GM21515 (cell line): ENCODE results near the gene IL27RA.
"Not testable (repeated sequence)": the region's sequence is repeated elsewhere in the genome, so short reads cannot be mapped to it uniquely, and the experiment has no call there.

Source experiments
- ATAC-seq: cut with Tn5 transposase; IDR thresholded peaks from one replicate; pipeline ENCODE4 v1.9.1; 2021; ENCODE audit not compliant: unreplicated experiment

The IL27RA gene

DNA sequence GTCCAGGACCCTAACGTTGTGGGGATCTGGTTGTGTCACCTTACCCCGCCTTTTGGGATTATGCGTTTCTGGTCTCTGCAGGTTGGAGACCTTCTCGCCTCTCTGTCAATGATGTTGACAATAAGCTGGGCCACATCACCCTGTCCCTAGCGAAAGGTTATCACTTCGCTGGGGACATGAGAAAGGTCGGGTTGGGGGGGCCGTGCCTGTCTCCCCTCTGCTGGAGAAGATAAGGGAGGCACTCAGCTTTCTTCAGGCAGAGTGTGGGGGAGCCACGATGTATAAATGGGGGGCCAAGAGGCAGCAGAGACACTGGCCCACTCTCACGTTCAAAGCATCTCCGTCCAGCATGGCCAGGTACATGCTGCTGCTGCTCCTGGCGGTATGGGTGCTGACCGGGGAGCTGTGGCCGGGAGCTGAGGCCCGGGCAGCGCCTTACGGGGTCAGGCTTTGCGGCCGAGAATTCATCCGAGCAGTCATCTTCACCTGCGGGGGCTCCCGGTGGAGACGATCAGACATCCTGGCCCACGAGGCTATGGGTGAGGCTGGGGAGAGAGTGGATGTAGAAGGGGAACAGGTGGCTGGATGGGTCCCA lies 3.6 kb upstream of the IL27RA start, which contains the start of gene RLN3:
Gene RLN3 (plus strand): TSS at position 293 of the 595 bp plus-strand sequence. CDS start 57 bp downstream, at position 350.
- ATAC-seq, result no peak

GRCh38 chr19:14028901-14029300 lies 2.7 kb upstream of the IL27RA start:
- ATAC-seq, result no peak

GRCh38 chr19:14030997-14031718 lies 404 bp upstream of the IL27RA start:
- ATAC-seq, result no peak

DNA sequence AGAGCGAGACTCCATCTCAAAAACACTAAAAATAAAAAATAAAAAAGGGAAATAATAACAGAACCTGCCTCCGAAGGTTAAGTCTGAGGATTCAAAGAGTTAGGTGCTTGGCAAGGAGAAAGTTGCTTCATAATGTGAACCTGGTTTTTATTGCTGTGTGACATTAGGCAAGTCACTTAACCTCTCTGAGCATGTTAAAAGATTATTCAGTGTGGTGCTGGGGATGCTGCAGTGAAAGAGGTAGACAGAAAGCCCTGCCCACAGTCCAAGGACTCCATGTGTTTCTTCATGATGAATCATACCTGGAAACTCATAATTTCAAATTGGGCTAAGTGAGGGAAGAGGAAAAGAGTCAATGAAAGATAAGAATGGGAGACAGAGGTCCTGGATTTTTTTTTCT lies 2.4 kb downstream of the IL27RA start:
- ATAC-seq, result no peak

- ATAC-seq, result not testable (repeated sequence)
Measured at GRCh38 chr19:14035159-14035558, 3.6 kb downstream of the IL27RA start.

DNA sequence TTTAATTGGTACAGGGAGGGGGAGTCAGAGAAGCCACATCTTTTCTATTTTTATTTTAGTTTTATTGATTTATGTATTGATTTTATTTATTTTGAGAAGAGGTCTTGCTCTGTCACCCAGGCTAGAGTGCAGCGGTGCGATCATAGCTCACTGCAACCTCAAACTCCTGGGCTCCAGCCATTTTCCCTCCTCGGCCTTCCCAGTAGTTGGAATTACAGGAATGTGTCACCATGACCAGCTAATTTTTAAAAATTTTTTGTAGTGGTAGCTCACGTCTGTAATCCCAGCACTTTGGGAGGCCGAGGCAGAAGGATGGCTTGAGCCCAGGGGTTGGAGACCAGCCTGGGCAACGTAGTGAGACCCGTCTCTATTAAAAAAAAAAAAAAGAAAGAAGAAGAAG lies 4.1 kb downstream of the IL27RA start:
- no peak for ATAC-seq

DNA sequence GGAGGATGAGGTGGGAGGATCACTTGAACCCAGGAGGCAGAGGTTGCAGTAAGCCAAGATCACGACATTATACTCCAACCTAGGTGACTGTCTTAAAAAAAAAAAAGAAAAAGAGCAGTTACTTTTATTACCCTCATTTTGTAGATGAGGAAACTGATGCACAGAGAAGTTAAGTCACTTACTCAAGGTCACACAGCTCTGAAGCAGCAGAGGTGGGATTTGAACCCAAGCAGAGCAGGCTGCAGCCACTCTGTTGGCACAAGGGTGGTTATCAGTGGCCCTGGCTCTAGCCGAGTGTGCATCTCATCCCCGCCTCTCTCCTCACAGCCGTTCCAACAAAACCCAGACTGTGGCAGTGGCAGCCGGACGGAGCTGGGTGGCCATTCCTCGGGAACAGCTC lies 7.6 kb downstream of the IL27RA start:
- ATAC-seq, result no peak

GRCh38 chr19:14042659-14043608 lies 11.4 kb downstream of the IL27RA start:
- not testable (repeated sequence) for ATAC-seq

GRCh38 chr19:14047866-14048265 lies 16.3 kb downstream of the IL27RA start:
- not testable (repeated sequence) for ATAC-seq

DNA sequence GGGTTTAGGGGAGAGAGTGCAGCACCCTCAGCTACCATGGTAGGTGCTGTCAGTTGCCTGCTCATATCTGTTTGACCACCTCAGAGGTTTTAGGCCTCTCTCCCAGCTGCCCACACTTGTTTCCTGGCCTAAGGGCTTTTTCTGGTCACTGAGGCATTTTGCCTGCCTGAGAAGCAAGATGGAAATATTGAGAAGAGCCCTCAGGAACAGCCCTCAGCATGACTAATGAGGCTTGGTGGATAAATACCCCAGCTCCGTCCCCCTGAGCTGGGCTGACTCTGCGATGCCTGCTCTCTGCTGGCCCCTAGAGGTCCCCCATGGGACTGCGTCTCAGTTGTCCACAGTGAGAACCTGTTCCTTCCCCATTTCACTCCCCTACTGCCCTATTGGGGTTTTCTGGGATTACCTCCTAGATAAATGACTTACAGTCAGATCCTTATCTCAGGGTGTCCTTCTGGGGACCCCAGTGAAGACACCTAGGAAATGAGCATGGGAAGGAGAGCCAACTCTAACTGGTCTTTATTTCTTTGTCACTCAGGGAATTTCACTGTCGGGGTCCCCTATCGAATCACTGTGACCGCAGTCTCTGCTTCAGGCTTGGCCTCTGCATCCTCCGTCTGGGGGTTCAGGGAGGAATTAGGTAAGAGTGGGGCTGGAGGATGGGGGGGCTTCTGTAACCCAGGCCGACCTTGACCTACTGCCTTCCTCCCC lies 17.0 kb downstream of the IL27RA start:
- no peak for ATAC-seq

GRCh38 chr19:14050512-14050911 lies 18.9 kb downstream of the IL27RA start:
- no peak for ATAC-seq

- not testable (repeated sequence) for ATAC-seq
Measured at GRCh38 chr19:14050961-14051360, 19.4 kb downstream of the IL27RA start.

- no peak for ATAC-seq
Measured at GRCh38 chr19:14051980-14052379, 20.4 kb downstream of the IL27RA start.

DNA sequence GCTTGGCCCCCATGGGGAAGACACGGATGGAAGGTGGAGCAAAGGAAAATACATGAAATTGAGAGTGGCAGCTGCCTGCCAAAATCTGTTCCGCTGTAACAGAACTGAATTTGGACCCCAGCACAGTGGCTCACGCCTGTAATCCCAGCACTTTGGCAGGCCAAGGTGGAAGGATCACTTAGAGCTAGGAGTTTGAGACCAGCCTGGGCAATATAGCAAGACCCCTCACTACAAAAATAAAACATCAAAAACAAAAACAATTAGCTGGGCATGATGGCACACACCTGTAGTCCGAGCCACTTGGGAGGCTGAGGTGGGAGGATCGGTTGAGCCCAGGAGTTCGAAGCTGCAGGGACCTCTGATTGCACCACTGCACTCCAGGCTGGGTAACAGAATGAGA lies 20.9 kb downstream of the IL27RA start:
- no peak for ATAC-seq

- ATAC-seq, result no peak
Measured at GRCh38 chr19:14053032-14053431, 21.5 kb downstream of the IL27RA start.

DNA sequence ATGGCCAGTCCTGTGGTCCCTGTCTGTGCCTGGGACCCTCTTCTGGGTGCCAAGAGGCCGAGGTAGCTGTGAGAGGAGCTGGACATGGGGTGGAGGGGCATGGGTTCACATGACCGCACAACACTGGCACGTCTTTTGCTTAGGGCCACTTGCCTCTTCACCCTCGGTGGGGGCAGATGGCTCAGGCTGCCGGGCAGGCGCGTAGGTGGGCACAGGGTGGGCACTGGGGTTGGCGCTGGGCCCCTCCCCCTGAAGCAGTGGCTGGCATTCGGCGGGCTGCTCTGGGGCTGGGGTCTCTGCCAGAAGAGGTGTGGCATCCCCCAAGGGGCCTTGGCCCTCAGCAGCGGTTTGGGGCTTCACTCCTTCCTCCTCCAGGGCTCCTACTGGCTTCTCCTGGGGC lies 21.9 kb downstream of the IL27RA start:
- no peak for ATAC-seq

GRCh38 chr19:14054099-14054498 lies 22.5 kb downstream of the IL27RA start:
- no peak for ATAC-seq

- no peak for ATAC-seq
Measured at GRCh38 chr19:14054721-14055120, 23.2 kb downstream of the IL27RA start.

DNA sequence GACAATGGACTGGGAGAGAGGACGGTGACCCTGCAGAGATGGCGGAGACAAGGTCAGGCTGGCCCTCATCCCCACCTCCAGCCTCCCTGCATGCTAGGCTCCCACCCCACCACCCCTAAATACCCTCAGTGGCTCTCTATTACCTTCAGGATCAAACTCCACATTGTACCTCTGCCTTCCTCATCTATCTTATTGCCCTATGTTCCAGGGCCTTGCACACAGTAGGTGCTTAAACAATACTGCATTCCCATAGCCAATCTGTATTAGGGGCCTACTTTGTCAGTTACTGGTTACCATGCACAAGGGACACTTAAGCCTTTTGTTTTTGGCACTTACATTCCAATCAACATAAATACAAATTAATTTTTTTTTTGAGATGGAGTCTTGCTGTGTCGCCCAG lies 23.8 kb downstream of the IL27RA start:
- no peak for ATAC-seq

DNA sequence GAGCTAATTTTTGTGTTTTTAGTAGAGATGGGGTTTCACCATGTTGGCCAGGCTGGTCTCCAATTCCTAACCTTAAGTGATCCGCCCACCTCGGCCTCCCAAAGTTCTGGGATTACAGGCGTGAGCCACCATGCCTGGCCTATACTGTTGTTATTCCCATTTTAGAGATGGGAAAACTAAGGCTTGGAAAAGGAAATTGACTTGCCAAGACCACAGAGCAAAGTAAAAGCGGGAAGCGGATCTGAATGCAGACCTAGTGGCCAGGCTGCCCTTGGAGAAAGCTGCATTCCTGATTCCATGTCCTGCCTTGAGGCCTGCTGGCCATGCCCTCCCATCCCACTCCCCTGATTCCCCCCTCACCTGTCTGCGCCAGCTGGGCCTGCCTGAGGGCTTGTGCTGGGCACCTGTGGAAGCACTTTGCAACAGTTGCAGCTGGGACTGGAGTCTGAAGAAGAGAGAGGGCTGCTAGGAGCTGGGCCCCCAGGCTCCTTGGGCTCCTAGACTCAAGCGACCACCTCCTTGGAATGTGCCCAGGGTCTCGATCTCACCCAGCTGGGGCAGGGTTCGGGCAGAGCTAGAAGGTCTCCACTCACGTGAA lies 24.6 kb downstream of the IL27RA start:
- no peak for ATAC-seq
